Activated naive CD4-positive, alpha-beta T cell treated with anti-CD3 and anti-CD28 coated beads, Interleukin-2, amount 10 ng/mL, durations not matched to agents 7 days and 5 days (primary cell): ENCODE measurements around the gene ETF1.

Experiments used
- CTCF ChIA-PET: fragments of 350-600 bp; sonication (Branson Sonifier 250); formaldehyde crosslinking; loops from one replicate; lab custom pipeline; 2021; ENCODE audit warnings: antibody characterized with exemption; lab: Charles Lee
- DNase-seq: peaks from one replicate; pipeline ENCODE4 v3.0.0-alpha.2; 2020
- H3K27ac Mint-ChIP-seq: one replicate; pipeline ENCODE4 v1.8.0; 2021; ENCODE audit warnings: mild to moderate bottlenecking, moderate library complexity, mixed read lengths
- H3K27me3 Mint-ChIP-seq: one replicate; pipeline ENCODE4 v1.8.0; 2021; ENCODE audit warnings: mild to moderate bottlenecking, mixed read lengths
- H3K36me3 Mint-ChIP-seq: one replicate; pipeline ENCODE4 v1.8.0; 2021; ENCODE audit warnings: mixed read lengths
- H3K4me1 Mint-ChIP-seq: one replicate; pipeline ENCODE4 v1.8.0; 2021; ENCODE audit warnings: mixed read lengths
- H3K4me3 Mint-ChIP-seq: one replicate; pipeline ENCODE4 v1.8.0; 2021; ENCODE audit warnings: mild to moderate bottlenecking, moderate library complexity, mixed read lengths
- H3K9me3 Mint-ChIP-seq: one replicate; pipeline ENCODE4 v1.8.0; 2021; ENCODE audit warnings: mixed read lengths

The ETF1 gene

DNA sequence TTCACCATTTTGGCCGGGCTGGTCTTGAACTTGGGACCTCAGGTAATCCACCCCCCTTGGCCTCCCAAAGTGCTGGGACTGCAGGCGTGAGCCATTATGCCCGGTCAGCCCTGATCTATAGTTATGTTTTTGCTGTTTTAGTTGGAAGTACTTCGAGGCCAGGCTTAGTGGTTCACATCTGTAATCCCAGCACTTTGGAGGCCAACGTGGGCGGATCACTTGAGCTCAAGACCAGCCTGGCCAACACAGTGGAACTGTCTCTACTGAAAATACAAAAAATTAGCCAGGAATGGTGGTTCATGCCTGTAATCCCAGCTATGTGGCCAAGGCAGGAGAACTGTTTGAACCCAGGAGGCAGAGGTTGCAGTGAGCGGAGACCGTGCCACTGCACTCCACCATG, 30.2 kb upstream of the ETF1 start:
- H3K4me3 Mint-ChIP-seq: no peak overlapping the region
- no peak overlapping the region for H3K27ac Mint-ChIP-seq
- H3K9me3 Mint-ChIP-seq: no peaks in the 10 kb centered on the region
- no peak for DNase-seq
- peaks cover 56% of the 10 kb centered on the region for H3K4me1 Mint-ChIP-seq
- CTCF ChIA-PET: no interaction called here
- H3K36me3 Mint-ChIP-seq: peaks cover 53% of the 10 kb centered on the region
- no peaks in the 10 kb centered on the region for H3K27me3 Mint-ChIP-seq

DNA sequence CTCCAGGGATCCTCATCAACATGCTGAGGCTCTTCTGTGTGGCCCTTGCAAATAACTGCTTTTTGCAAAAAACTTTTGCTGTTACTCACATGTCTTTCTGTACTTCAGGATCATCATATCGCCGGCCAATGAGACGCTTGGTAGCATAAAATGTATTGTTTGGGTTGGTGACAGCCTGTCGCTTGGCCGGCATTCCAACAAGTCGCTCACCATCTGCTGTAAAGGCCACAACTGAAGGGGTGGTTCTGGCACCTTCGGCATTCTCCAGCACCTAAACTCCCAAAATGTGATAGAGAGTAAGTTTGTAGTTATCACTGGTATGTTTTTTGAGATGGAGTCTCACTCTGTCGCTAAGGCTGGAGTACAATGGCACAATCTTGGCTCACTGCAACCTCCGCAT, 27.8 kb upstream of the ETF1 start:
- Mint-ChIP-seq H3K27me3 (no peaks in the 10 kb centered on the region), H3K4me3 (no peak overlapping the region), H3K36me3 (peaks cover 72% of the 10 kb centered on the region), H3K4me1 (peaks cover 64% of the 10 kb centered on the region), H3K27ac (no peak overlapping the region), H3K9me3 (no peaks in the 10 kb centered on the region)
- DNase-seq: no peak
- CTCF ChIA-PET: no interaction called here

GRCh38 chr5:138569782-138570181, 26.7 kb upstream of the ETF1 start:
- Mint-ChIP-seq H3K27ac (peak overlapping the region; percentile 75), H3K4me1 (peaks cover 70% of the 10 kb centered on the region), H3K4me3 (no peak overlapping the region), H3K9me3 (no peaks in the 10 kb centered on the region), H3K36me3 (peaks cover 78% of the 10 kb centered on the region), H3K27me3 (no peaks in the 10 kb centered on the region)
- CTCF ChIA-PET: no interaction called here
- DNase-seq: no peak

GRCh38 chr5:138568061-138568824, 25.2 kb upstream of the ETF1 start:
- Mint-ChIP-seq H3K36me3 (peaks cover 76% of the 10 kb centered on the region), H3K9me3 (no peaks in the 10 kb centered on the region), H3K27me3 (no peaks in the 10 kb centered on the region), H3K4me3 (no peak overlapping the region), H3K4me1 (peaks cover 68% of the 10 kb centered on the region), H3K27ac (peak overlapping the region; percentile 51)
- CTCF ChIA-PET: interaction anchor here (0.9 to 1.2 kb wide), 2 partner anchors 17 to 20 kb away, joined by 4 read pairs; no protein-coding TSS in a partner anchor
- DNase-seq: no peak

- Mint-ChIP-seq H3K9me3 (no peaks in the 10 kb centered on the region), H3K4me1 (peaks cover 58% of the 10 kb centered on the region), H3K27ac (peak overlapping the region; percentile 94), H3K27me3 (no peaks in the 10 kb centered on the region), H3K36me3 (peaks cover 68% of the 10 kb centered on the region), H3K4me3 (no peak overlapping the region)
- DNase-seq: no peak
- CTCF ChIA-PET: interaction anchor here (0.7 kb wide), 1 partner anchor 404 kb away, joined by 3 read pairs; no protein-coding TSS in a partner anchor
These were observed 23.8 kb upstream of the ETF1 start for GRCh38 chr5:138566792-138567191.

- peaks cover 70% of the 10 kb centered on the region for H3K36me3 Mint-ChIP-seq
- peak overlapping the region; percentile 94 for H3K27ac Mint-ChIP-seq
- no peak for DNase-seq
- peaks cover 54% of the 10 kb centered on the region for H3K4me1 Mint-ChIP-seq
- H3K27me3 Mint-ChIP-seq: no peaks in the 10 kb centered on the region
- CTCF ChIA-PET: interaction anchor here (1.2 kb wide), 2 partner anchors 21 to 116 kb away, joined by 3 read pairs; no protein-coding TSS in a partner anchor
- H3K4me3 Mint-ChIP-seq: peak overlapping the region; percentile 27
- no peaks in the 10 kb centered on the region for H3K9me3 Mint-ChIP-seq
These were observed 22.2 kb upstream of the ETF1 start for GRCh38 chr5:138565100-138565821.

DNA sequence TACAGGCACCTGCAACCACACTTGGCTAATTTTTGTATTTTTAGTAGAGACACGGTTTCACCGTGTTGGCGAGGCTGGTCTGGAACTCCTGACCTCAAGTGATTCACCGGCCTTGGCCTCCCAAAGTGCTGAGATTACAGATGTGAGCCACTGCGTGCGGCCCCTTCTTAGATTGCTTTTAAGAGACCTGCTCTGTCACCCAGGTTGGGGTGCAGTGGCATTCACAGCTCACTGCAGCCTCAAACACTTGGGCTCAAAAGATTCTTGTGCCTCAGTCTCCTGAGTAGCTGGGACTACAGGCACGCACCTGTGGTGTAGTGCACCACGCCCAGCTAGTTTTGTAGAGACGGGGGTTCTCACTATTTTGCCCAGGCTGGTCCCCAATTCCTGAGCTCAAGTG, 21.2 kb upstream of the ETF1 start:
- H3K4me3 Mint-ChIP-seq: no peak overlapping the region
- peaks cover 74% of the 10 kb centered on the region for H3K36me3 Mint-ChIP-seq
- CTCF ChIA-PET: no interaction called here
- DNase-seq: no peak
- no peaks in the 10 kb centered on the region for H3K9me3 Mint-ChIP-seq
- H3K27ac Mint-ChIP-seq: peak overlapping the region; percentile 94
- no peaks in the 10 kb centered on the region for H3K27me3 Mint-ChIP-seq
- peaks cover 51% of the 10 kb centered on the region for H3K4me1 Mint-ChIP-seq

- DNase-seq: no peak
- H3K4me1 Mint-ChIP-seq: peaks cover 46% of the 10 kb centered on the region
- no peak overlapping the region for H3K4me3 Mint-ChIP-seq
- peak overlapping the region; percentile 30 for H3K27ac Mint-ChIP-seq
- CTCF ChIA-PET: interaction anchor here (1.2 kb wide), 1 partner anchor 16 kb away, joined by 5 read pairs; no protein-coding TSS in a partner anchor
- no peaks in the 10 kb centered on the region for H3K27me3 Mint-ChIP-seq
- peaks cover 73% of the 10 kb centered on the region for H3K36me3 Mint-ChIP-seq
- no peaks in the 10 kb centered on the region for H3K9me3 Mint-ChIP-seq
These were observed 20.5 kb upstream of the ETF1 start for GRCh38 chr5:138563340-138564118.

- no peaks in the 10 kb centered on the region for H3K27me3 Mint-ChIP-seq
- H3K4me1 Mint-ChIP-seq: peaks cover 25% of the 10 kb centered on the region
- peaks cover 74% of the 10 kb centered on the region for H3K36me3 Mint-ChIP-seq
- H3K9me3 Mint-ChIP-seq: no peaks in the 10 kb centered on the region
- DNase-seq: no peak
- CTCF ChIA-PET: interaction anchor here (2.1 kb wide), 1 partner anchor 13 kb away, joined by 6 read pairs; no protein-coding TSS in a partner anchor
- H3K4me3 Mint-ChIP-seq: no peak overlapping the region
- peak overlapping the region; percentile 17 for H3K27ac Mint-ChIP-seq
These were observed 17.9 kb upstream of the ETF1 start for GRCh38 chr5:138560971-138561370.

DNA sequence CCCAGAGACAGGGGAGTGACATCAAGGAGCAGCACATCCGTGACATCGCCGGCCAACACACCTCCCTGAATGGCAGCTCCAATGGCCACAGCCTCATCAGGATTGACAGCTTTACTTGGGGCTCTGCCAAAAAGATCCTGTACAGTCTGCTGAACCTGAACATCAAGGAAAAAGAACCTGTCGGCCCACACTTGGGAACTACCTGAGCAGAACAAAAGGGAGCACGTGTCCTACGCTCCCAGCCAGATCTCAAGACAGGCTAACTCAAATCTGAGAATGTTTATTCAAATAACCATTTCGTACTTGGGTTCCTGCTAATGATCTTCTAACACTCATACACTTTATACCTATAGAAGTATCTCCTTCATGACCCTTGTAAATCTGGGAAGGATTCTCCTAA, 16.9 kb upstream of the ETF1 start:
- no peak for DNase-seq
- no peaks in the 10 kb centered on the region for H3K9me3 Mint-ChIP-seq
- H3K4me1 Mint-ChIP-seq: peaks cover 16% of the 10 kb centered on the region
- no peak overlapping the region for H3K4me3 Mint-ChIP-seq
- H3K36me3 Mint-ChIP-seq: peaks cover 70% of the 10 kb centered on the region
- H3K27ac Mint-ChIP-seq: no peak overlapping the region
- CTCF ChIA-PET: interaction anchor here (2.1 kb wide), 1 partner anchor 12 kb away, joined by 6 read pairs; no protein-coding TSS in a partner anchor
- H3K27me3 Mint-ChIP-seq: no peaks in the 10 kb centered on the region

DNA sequence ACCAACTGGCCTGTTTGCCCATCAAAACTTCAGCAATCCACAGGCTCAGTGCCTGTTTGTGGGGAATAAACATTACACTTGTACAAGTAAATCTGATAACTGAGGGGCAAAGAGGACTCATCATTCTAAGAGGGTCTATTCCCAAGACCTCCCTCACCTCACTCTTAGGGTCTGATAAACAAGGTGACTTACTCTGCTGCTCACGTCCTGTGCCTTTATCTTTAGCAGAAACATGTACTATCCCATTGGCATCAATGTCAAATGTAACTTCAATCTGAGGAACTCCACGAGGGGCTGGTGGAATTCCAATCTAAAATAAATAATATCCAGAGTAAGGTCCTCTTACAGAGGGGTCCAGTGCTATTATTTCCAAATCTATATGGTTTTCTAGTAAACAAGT, 14.6 kb upstream of the ETF1 start:
- Mint-ChIP-seq H3K27ac (no peak overlapping the region), H3K36me3 (peaks cover 73% of the 10 kb centered on the region), H3K4me3 (no peak overlapping the region), H3K4me1 (peaks cover 5% of the 10 kb centered on the region), H3K9me3 (no peaks in the 10 kb centered on the region), H3K27me3 (no peaks in the 10 kb centered on the region)
- CTCF ChIA-PET: no interaction called here
- no peak for DNase-seq

DNA sequence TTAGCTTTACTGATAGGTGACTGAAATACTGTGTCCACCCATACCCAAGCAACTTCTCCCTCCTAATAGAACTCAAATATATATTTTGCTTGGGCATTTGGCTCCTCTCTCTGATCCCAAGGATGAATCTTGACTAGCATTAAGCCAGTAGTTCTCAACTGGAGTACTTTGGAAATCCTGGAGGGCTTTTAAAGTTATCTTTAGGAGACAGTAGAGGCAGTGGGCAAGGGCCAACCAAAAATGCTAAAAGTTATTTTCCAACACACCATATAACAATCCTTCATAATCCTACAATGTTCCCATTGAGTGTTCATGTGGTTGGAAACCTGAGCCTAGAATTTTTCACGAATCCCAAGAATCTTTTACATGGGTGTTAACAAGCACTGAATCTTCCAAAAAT, 11.1 kb upstream of the ETF1 start:
- Mint-ChIP-seq H3K4me3 (no peak overlapping the region), H3K27ac (no peak overlapping the region), H3K27me3 (no peaks in the 10 kb centered on the region), H3K36me3 (peaks cover 50% of the 10 kb centered on the region), H3K4me1 (peaks cover 6% of the 10 kb centered on the region), H3K9me3 (no peaks in the 10 kb centered on the region)
- CTCF ChIA-PET: interaction anchor here (1.6 kb wide), 1 partner anchor 11 kb away, joined by 5 read pairs; the partner anchor contains the start of gene ETF1
- DNase-seq: no peak

GRCh38 chr5:138553437-138554095, 10.5 kb upstream of the ETF1 start:
- no peaks in the 10 kb centered on the region for H3K27me3 Mint-ChIP-seq
- H3K4me3 Mint-ChIP-seq: no peak overlapping the region
- no peak overlapping the region for H3K27ac Mint-ChIP-seq
- peaks cover 6% of the 10 kb centered on the region for H3K4me1 Mint-ChIP-seq
- peaks cover 45% of the 10 kb centered on the region for H3K36me3 Mint-ChIP-seq
- CTCF ChIA-PET: interaction anchor here (1.6 kb wide), 1 partner anchor 10 kb away, joined by 5 read pairs; the partner anchor contains the start of gene ETF1
- DNase-seq: no peak
- H3K9me3 Mint-ChIP-seq: no peaks in the 10 kb centered on the region
